ENCODE results near the gene ZNF629.

ZNF629 gene

DNA sequence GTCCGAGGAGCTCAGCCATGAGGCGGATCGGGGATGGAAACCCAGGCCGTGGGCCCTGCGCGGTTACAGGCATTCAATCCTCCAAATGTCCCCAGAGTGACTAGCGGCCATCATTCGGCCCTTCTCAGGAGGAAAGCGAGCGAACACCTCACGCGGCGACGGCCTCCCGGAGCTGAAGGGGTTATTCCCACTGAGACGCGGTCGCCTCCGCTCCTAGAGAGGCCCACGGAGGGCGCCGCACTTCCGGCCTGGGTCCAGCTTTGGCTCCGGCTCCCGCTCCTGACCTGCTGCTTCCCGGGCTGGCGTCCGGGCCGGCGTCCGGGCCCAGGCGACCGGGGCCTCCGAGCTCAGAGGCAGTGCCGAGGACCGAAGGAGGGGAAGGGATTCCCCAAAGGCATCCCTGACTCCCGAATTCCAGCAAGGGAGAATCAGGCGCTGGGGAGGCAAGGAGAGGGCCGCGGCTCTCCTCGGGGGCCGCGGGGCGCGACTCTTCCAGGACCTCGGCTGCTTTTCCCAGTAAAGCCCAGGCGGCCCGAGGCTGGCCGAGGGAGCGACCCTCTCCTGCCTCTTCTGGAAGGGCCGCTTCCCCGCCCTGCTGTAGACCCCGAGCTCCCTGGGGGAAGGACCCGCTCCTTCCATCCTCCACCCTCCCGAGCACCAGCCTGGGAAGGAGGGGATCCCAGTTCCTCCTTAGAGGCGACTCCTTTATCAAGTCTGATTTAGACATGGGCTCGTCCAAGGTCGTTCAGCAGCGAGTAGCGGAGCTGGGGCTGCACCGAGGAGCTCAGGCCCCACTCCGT lies 18.6 kb upstream of the ZNF629 start:
- TF ChIP-seq FOXP2 (optimal IDR thresholded peaks at IDR 0.05; ENCODE audit: borderline replicate concordance, extremely low read depth, extremely low read length, insufficient read depth) (no peak), POLR2AphosphoS5 (IDR thresholded peaks at IDR 0.05; ENCODE audit: low read depth, low read length) (no peak), SIN3A (IDR thresholded peaks at IDR 0.05; ENCODE audit: borderline replicate concordance, insufficient read depth, low read length) (no peak), TAF1 (IDR thresholded peaks at IDR 0.05; ENCODE audit: borderline replicate concordance, insufficient read depth, low read length) (no peak)
- TF ChIP-seq, protein P1, sequence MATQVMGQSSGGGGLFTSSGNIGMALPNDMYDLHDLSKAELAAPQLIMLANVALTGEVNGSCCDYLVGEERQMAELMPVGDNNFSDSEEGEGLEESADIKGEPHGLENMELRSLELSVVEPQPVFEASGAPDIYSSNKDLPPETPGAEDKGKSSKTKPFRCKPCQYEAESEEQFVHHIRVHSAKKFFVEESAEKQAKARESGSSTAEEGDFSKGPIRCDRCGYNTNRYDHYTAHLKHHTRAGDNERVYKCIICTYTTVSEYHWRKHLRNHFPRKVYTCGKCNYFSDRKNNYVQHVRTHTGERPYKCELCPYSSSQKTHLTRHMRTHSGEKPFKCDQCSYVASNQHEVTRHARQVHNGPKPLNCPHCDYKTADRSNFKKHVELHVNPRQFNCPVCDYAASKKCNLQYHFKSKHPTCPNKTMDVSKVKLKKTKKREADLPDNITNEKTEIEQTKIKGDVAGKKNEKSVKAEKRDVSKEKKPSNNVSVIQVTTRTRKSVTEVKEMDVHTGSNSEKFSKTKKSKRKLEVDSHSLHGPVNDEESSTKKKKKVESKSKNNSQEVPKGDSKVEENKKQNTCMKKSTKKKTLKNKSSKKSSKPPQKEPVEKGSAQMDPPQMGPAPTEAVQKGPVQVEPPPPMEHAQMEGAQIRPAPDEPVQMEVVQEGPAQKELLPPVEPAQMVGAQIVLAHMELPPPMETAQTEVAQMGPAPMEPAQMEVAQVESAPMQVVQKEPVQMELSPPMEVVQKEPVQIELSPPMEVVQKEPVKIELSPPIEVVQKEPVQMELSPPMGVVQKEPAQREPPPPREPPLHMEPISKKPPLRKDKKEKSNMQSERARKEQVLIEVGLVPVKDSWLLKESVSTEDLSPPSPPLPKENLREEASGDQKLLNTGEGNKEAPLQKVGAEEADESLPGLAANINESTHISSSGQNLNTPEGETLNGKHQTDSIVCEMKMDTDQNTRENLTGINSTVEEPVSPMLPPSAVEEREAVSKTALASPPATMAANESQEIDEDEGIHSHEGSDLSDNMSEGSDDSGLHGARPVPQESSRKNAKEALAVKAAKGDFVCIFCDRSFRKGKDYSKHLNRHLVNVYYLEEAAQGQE (IDR thresholded peaks at IDR 0.05; ENCODE audit: insufficient read depth in 1 of 2, low read depth in 2 of 2, low read length in 2 of 2) = no peak

DNA sequence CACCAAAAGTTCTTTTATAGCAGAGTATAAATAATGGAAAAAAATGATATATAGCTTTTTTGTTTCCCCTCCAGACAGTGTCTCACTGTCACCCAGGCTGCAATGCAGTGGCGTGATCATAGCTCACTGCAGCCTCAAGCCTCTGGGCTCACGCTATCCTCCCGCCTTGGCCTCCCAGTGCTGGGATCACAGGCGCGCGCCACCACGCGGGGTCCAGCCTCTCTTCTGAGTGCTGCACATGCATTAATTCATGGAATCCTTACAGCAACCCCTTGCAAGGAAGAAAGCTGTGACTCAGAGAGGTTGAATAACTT lies 18.0 kb upstream of the ZNF629 start:
- TF ChIP-seq POLR2AphosphoS5 (IDR thresholded peaks at IDR 0.05; ENCODE audit: low read depth, low read length) (no peak), FOXP2 (optimal IDR thresholded peaks at IDR 0.05; ENCODE audit: borderline replicate concordance, extremely low read depth, extremely low read length, insufficient read depth) (no peak)

DNA sequence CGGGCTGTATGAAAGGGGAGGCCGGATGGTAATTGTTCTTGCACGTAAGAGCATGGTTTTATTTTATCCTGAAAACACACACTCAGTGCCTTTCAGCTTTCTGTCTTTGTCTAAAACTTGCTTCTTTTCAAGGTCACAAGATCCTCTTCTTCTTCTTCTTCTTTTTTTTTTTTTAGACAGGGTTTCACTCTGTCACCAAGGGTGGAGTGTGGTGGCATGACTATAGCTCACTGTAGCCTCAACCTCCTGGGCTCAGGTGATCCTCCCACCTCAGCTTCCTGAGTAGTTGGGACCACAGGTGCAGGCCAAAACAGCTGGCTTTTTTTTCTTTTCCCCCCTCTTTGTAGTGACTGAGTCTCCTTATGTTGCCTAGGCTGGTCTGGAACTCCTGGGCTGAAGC lies 15.9 kb upstream of the ZNF629 start:
- no peak for TF ChIP-seq SIN3A (IDR thresholded peaks at IDR 0.05; ENCODE audit: borderline replicate concordance, insufficient read depth, low read length)
- no peak for TF ChIP-seq POLR2AphosphoS5 (IDR thresholded peaks at IDR 0.05; ENCODE audit: low read depth, low read length)
- TF ChIP-seq TAF1 (IDR thresholded peaks at IDR 0.05; ENCODE audit: borderline replicate concordance, insufficient read depth, low read length) = no peak
- TF ChIP-seq, protein P1 (IDR thresholded peaks at IDR 0.05; ENCODE audit: insufficient read depth in 1 of 2, low read depth in 2 of 2, low read length in 2 of 2) = no peak
- TF ChIP-seq FOXP2 (optimal IDR thresholded peaks at IDR 0.05; ENCODE audit: borderline replicate concordance, extremely low read depth, extremely low read length, insufficient read depth) = no peak

DNA sequence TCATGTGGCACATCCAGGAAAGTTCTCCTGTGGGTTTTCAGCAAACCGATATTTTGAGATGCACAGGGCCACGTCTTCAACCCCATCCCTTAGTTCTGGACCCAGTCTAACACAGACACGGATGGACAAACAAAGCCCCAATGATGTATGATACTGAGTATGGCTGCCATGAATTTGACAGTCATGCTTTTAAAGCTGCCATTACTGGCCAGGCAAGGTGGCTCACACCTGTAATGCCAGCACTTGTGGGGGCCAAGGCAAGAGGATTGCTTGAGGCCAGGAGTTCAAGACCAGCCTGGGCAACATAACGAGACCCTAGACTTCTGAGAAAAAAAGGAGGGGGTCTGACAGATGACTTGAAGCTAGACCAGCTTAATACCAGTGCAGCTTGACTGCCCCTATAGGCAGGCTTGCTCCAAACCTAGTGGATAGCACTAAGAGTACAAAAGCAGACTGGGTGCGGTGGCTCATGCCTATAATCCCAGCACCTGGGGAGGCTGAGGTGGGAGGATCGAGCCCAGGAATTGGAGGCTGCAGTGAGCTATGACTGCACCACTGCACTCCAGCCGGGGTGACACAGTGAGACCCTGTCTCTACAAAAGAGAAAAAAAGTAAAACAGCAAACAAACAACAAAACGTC lies 10.8 kb upstream of the ZNF629 start:
- TF ChIP-seq TAF1 (IDR thresholded peaks at IDR 0.05; ENCODE audit: borderline replicate concordance, insufficient read depth, low read length) = no peak
- TF ChIP-seq POLR2AphosphoS5 (IDR thresholded peaks at IDR 0.05; ENCODE audit: low read depth, low read length) = no peak
- TF ChIP-seq FOXP2 (optimal IDR thresholded peaks at IDR 0.05; ENCODE audit: borderline replicate concordance, extremely low read depth, extremely low read length, insufficient read depth) = no peak
- no peak for TF ChIP-seq SIN3A (IDR thresholded peaks at IDR 0.05; ENCODE audit: borderline replicate concordance, insufficient read depth, low read length)

DNA sequence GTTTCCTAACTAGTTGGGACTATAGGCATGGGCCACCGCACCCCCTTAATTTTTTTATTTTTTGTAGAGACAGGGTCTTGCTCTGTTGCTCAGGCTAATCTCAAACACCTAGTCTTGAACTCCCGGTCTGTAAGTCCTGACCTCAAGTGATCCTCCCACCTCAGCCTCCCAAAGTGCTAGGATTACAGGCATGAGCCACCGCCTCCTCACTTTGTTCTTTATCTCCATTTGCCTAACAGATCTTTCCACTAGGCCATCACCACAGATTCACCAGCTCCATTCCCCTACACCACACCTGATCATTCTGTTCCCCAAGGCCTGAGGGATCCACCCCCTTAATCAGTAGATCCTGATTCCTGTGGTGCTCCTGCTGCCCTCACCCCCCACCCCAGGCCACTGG lies 7.6 kb upstream of the ZNF629 start:
- no peak for TF ChIP-seq SIN3A (IDR thresholded peaks at IDR 0.05; ENCODE audit: borderline replicate concordance, insufficient read depth, low read length)
- TF ChIP-seq POLR2AphosphoS5 (IDR thresholded peaks at IDR 0.05; ENCODE audit: low read depth, low read length) = no peak
- TF ChIP-seq, protein P1 (IDR thresholded peaks at IDR 0.05; ENCODE audit: insufficient read depth in 1 of 2, low read depth in 2 of 2, low read length in 2 of 2) = no peak
- TF ChIP-seq FOXP2 (optimal IDR thresholded peaks at IDR 0.05; ENCODE audit: borderline replicate concordance, extremely low read depth, extremely low read length, insufficient read depth) = no peak
- no peak for TF ChIP-seq TAF1 (IDR thresholded peaks at IDR 0.05; ENCODE audit: borderline replicate concordance, insufficient read depth, low read length)

DNA sequence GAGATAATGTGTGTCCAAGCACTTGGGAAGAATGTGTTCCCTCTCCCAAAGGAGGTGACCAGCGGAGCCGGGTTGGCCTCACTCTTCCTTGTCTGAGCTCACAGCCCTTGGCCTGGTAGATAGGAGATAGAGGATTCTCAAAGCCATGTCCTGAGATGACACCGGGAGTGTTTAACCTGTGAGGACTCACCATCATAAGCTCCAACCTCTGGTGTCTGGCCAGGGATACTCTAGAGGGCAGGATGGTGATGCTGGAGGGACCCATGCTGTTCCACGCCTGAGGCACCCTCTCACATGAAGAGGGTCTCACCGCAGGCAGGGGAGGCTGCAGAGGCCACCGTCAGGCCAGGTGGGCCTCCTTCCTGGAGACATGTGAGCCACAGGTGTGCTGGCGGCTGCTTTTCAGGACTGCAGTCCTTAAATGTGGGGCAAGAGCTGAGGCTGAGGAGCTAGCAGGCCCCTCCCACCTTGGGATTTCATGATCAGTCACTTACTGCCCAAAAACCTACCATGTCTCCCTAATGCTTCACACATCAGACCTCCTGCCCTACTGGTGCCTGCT lies 6.6 kb upstream of the ZNF629 start:
- TF ChIP-seq POLR2AphosphoS5 (IDR thresholded peaks at IDR 0.05; ENCODE audit: low read depth, low read length) = no peak
- TF ChIP-seq SIN3A (IDR thresholded peaks at IDR 0.05; ENCODE audit: borderline replicate concordance, insufficient read depth, low read length) = no peak
- no peak for TF ChIP-seq TAF1 (IDR thresholded peaks at IDR 0.05; ENCODE audit: borderline replicate concordance, insufficient read depth, low read length)
- no peak for TF ChIP-seq FOXP2 (optimal IDR thresholded peaks at IDR 0.05; ENCODE audit: borderline replicate concordance, extremely low read depth, extremely low read length, insufficient read depth)
- TF ChIP-seq, protein P1 (IDR thresholded peaks at IDR 0.05; ENCODE audit: insufficient read depth in 1 of 2, low read depth in 2 of 2, low read length in 2 of 2) = no peak

All from PFSK-1 (cell line).